ENCODE measurements around the gene LEUTX.
A peak's percentile ranks its signal among the peaks of the same experiment; 100 is the strongest.
"Not testable (repeated sequence)": the region's sequence is repeated elsewhere in the genome, so short reads cannot be mapped to it uniquely, and the experiment has no call there.

Gene LEUTX

DNA sequence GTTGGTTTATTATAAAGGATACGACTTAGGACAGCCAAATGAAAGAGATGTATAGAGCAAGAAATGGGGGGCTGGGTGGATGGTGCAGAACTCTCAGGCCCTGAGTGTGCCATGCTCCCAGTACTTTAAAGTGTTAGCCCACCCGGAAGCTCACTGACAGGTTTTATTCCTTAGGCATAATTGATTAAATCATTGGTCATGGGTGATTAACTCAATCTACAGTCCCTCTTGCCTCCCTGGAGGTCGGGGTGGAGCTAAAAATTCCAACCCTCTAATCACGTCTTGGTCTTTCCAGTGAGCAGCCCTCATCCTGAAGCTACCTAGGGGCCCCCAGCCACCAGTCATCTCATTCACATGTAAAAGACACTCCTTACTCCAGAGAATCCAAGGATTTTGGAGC lies 9.9 kb upstream of the LEUTX start:
- no peak for DNase-seq (ENCODE audit: extremely low read depth in 1 of 2, low read depth in 1 of 2)

GRCh38 chr19:39780894-39781293 lies 2.2 kb downstream of the LEUTX start:
- DNase-seq (ENCODE audit: extremely low read depth in 1 of 2, low read depth in 1 of 2) = no peak

- DNase-seq (ENCODE audit: extremely low read depth in 1 of 2, low read depth in 1 of 2) = no peak
These were observed 9.6 kb downstream of the LEUTX start for GRCh38 chr19:39788244-39788643.

- DNase-seq (ENCODE audit: extremely low read depth in 1 of 2, low read depth in 1 of 2) = peak; percentile 27 to 63
These were observed 14.4 kb downstream of the LEUTX start for GRCh38 chr19:39792999-39793546.

- DNase-seq (ENCODE audit: extremely low read depth in 1 of 2, low read depth in 1 of 2) = no peak
These were observed 16.3 kb downstream of the LEUTX start for GRCh38 chr19:39795001-39795400.

GRCh38 chr19:39796000-39796498 lies 17.4 kb downstream of the LEUTX start:
- DNase-seq (ENCODE audit: extremely low read depth in 1 of 2, low read depth in 1 of 2) = no peak

- no peak for DNase-seq (ENCODE audit: extremely low read depth in 1 of 2, low read depth in 1 of 2)
These were observed 18.4 kb downstream of the LEUTX start for GRCh38 chr19:39797083-39797482.

DNA sequence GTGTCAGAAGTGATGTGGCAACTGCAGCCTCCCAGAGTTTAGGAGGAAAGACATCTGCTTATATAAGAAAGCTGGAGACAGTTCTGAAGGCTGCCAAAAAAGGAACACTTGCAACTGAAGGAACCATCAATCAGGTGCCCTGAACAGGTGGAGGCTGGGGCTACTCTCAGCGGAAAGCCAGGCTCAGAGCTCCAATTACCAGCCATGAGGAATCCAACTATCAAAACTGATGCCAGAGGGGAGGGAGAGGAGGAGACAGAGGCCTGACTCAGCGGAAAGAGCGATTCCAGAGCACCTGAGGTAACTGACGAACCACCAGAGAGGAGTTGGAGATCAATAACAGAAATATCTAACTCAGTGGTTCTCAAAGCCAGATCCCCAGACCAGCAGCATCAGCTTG lies 24.3 kb downstream of the LEUTX start:
- no peak for DNase-seq (ENCODE audit: extremely low read depth in 1 of 2, low read depth in 1 of 2)

DNA sequence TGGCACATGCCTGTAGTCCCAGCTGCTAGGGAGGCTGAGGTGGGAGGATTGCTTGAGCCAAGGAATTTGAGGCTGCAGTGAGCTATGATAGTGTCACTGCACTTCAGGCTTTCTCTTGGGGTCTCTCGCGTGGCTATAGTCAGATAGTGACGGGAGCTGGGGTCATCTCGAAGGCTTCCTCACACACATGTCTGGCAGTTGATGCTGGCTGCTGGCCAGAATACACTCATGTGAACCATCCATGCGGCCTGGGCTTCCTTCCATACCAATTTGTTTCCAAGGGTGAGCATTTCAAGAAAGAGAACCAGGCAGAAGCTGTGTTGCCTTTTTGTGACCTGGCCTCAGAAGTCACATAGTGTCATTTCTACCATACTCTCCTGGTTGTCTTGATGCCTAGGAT lies 26.4 kb downstream of the LEUTX start:
- DNase-seq (ENCODE audit: extremely low read depth in 1 of 2, low read depth in 1 of 2) = no peak

GRCh38 chr19:39807846-39808364 lies 29.3 kb downstream of the LEUTX start:
- no peak for DNase-seq (ENCODE audit: extremely low read depth in 1 of 2, low read depth in 1 of 2)

GRCh38 chr19:39808688-39809087 lies 30.0 kb downstream of the LEUTX start:
- DNase-seq (ENCODE audit: extremely low read depth in 1 of 2, low read depth in 1 of 2) = not testable (repeated sequence)

DNA sequence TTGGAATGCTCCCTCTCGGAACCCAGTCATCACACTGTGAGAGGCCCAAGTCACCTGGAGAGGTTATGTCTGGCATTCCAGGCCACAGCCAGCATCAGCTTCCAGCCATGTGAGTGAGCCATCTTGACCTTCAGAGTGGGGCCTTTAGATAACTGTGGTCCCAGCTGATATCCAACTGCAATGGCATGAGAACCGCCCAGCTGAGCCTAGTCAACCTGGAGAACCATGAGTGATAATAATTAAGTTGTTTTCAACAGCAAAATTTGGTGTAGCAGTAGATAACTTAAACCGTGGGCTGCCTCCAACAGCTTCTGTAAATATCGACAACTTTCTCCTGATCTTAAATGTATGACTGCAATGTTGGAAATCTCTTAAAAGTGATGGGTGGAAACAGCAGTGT lies 30.7 kb downstream of the LEUTX start:
- no peak for DNase-seq (ENCODE audit: extremely low read depth in 1 of 2, low read depth in 1 of 2)

DNA sequence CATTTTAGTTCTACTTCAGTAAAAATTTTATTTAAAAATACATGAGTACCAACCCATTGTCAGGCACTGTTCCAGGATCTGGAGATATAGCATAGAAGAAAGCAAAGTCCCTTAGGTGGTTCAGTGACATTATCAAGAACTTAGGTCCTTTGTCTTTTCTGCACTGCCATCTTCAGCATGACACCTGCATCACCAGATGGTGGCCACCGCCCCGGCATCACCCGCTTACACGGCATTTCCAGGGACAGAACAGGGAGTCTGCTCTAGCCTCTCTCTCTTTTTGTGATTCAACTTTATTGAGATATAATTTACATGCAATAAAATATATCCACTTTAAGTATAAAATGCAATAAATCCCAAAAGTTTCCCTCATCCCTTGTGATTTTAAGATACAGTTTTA lies 31.8 kb downstream of the LEUTX start:
- no peak for DNase-seq (ENCODE audit: extremely low read depth in 1 of 2, low read depth in 1 of 2)

- no peak for DNase-seq (ENCODE audit: extremely low read depth in 1 of 2, low read depth in 1 of 2)
These were observed 32.4 kb downstream of the LEUTX start for GRCh38 chr19:39811064-39811463.

DNA sequence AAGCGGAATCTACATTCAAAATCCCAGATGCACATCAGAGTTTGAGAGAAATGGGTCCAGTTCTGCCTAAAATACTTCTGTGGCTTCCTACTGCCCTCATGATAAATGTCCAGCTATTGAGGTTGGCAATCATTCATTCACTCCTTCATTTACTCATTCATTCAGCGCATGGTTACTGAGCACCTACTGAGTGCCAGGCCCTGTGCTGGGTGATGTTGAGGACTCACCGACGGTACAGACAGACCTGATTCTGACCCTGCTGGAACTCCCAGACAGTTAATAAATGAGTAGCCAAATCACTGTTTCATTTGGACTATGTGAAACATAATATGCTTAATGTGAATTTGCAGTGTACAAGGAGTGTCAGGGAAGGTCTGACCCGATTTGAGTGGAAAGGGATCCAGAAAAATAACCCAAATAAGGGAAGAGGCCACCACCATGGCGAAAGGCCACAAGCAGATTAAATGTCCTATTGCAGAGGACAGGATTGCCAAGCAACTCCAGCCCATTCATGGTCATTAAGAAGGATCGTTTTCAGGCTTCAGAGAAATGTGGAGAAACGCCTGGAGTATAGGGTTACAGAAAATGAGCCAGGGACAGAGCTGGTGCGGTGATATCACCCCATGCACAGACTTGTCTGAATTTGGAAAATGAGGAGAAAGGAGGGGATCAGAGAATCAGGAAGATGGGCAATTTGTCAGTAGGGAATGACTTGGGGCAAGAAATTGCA lies 34.8 kb downstream of the LEUTX start:
- no peak for DNase-seq (ENCODE audit: extremely low read depth in 1 of 2, low read depth in 1 of 2)

- not testable (repeated sequence) for DNase-seq (ENCODE audit: extremely low read depth in 1 of 2, low read depth in 1 of 2)
These were observed 35.5 kb downstream of the LEUTX start for GRCh38 chr19:39814111-39814510.

DNA sequence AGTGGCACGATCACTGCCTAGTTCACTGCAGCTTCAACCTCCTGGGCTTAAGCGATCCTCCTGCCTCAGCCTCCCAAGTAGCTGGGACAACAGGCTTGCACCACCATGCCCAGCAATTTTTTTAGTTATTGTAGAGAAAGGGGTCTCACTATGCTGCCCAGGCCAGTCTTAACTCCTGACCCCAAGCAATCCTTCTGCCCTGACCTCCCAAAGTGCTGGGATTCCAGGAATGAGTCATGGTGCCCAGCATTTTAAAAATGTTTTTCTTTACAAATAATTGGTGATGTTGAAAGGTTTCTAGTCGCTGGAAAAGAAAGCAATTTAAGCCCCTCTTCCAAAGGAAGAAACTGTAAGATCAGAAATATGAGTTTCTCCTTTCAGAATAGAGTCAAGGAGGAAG lies 35.9 kb downstream of the LEUTX start:
- DNase-seq (ENCODE audit: extremely low read depth in 1 of 2, low read depth in 1 of 2) = no peak

GRCh38 chr19:39816287-39817048 lies 37.8 kb downstream of the LEUTX start:
- DNase-seq (ENCODE audit: extremely low read depth in 1 of 2, low read depth in 1 of 2) = no peak

DNA sequence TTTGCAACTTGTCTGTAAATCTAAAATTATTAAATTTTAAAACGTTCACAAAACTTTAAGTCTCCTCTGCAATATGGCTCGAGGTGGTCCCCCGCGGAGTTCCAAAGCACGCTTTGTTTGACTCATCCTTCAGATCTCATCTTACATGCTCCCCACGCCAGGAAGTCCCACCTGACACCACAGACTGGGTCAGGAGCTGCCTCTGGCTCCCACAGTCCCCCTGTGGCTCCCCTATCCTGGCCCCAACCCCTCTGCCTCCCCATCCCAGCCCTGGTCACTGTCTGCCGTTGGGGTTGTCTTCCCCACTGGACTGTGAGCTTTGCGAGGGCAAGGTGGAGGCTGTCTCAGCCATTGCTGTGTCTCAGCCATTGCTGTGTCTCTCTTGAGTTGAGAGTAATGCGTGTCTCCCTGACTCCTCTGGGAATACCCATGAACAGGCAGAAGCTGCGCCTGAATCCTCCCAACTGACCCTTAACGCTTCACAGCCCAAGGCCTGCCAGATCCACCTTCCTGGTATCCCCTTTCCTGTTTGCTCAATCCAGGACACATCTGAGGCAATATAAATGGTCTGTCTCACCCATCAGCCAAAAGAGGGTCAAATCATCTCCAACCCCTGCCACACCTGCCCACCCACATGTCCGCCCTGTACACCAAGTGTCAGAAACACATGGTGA lies 39.4 kb downstream of the LEUTX start:
- no peak for DNase-seq (ENCODE audit: extremely low read depth in 1 of 2, low read depth in 1 of 2)

DNA sequence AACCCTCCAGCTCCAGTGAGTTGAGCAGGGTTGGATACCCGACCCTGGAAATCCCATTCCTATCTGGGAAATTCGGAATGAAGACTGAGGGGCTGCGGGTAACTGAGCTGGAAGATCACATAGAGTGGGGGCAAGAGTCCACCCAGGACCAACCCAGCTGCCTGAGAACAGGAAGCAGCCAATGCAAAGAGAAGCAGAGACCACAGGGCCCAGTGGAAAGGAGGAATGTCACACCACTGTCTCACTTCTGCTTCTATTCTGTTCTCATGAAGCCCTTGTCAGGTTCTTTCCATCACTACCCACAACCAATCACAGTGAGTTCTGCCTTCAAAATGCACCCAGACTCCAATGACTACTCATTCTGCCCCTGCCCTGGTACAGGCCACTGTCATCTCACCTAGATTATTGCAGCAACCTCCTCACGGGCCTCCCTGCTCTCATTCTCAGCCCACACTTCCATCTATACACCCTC lies 40.0 kb downstream of the LEUTX start:
- no peak for DNase-seq (ENCODE audit: extremely low read depth in 1 of 2, low read depth in 1 of 2)

- no peak for DNase-seq (ENCODE audit: extremely low read depth in 1 of 2, low read depth in 1 of 2)
These were observed 41.1 kb downstream of the LEUTX start for GRCh38 chr19:39819786-39820185.
